K562 (cell line): ENCODE measurements around the gene SNX10. TPM values are rescaled to one million over a fixed set of nuclear protein-coding genes. Genes with fewer than 3 reads are reported as not detected.

ENCODE experiments used
- CBFA2T2 ChIP-seq: fragments of 450-650 bp; conservative IDR thresholded peaks from 2 replicates; pipeline ENCODE4 v1.6.1; 2017; ENCODE audit warnings: mild to moderate bottlenecking
- CBFA2T3 ChIP-seq: fragments of 450-650 bp; IDR thresholded peaks from 2 replicates; pipeline ENCODE4 v1.6.1; 2017
- CTBP1 ChIP-seq: fragments of 450-650 bp; IDR thresholded peaks from 2 replicates; pipeline ENCODE4 v1.6.1; 2016; ENCODE audit warnings: borderline replicate concordance
- CTCFL ChIP-seq: IDR thresholded peaks from 2 replicates; pipeline ENCODE4 v1.6.1; 2011; ENCODE audit warnings: borderline replicate concordance, low read depth, mild to moderate bottlenecking, moderate library complexity, low read length; ENCODE audit not compliant: insufficient read depth, poor library complexity, severe bottlenecking
- EZH2 ChIP-seq: IDR thresholded peaks from 2 replicates; pipeline ENCODE4 v1.6.1; 2012; ENCODE audit warnings: low read depth, mild to moderate bottlenecking, inconsistent platforms, low read length, borderline replicate concordance
- KDM1A ChIP-seq, 2 experiments: fragments of 450-650 bp; IDR thresholded peaks; 2 replicates each; pipeline ENCODE4 v1.6.1; 2016; ENCODE audit warnings: mild to moderate bottlenecking in 2 of 2
- KDM5B ChIP-seq: fragments of 200-600 bp; sonication (generic); IDR thresholded peaks from 2 replicates; pipeline ENCODE4 v1.6.1; 2012; ENCODE audit warnings: low read depth, mild to moderate bottlenecking, moderate library complexity, low read length, control low read depth, inconsistent platforms; ENCODE audit not compliant: insufficient replicate concordance
- MEIS2 ChIP-seq: fragments of 450-650 bp; IDR thresholded peaks from 2 replicates; pipeline ENCODE4 v1.6.1; 2014; ENCODE audit warnings: mild to moderate bottlenecking; ENCODE audit not compliant: partially characterized antibody
- MTA2 ChIP-seq: fragments of 450-650 bp; IDR thresholded peaks from 2 replicates; pipeline ENCODE4 v1.6.1; 2016; ENCODE audit warnings: low read depth
- NBN ChIP-seq: fragments of 450-650 bp; IDR thresholded peaks from 2 replicates; pipeline ENCODE4 v1.6.1; 2016; ENCODE audit warnings: low read depth, mild to moderate bottlenecking
- RCOR1 ChIP-seq, 2 experiments: IDR thresholded peaks; 2 replicates each; pipeline ENCODE4 v1.6.1; 2012; ENCODE audit warnings: low read depth in 2 of 2, low read length in 2 of 2, borderline replicate concordance in 1 of 2, improper control_type of control experiment in 1 of 2
- SMC3 ChIP-seq: conservative IDR thresholded peaks from 2 replicates; pipeline ENCODE4 v1.6.1; 2011; ENCODE audit warnings: low read depth, low read length, improper control_type of control experiment; ENCODE audit not compliant: insufficient read depth
- STAT6 ChIP-seq: sonication (generic); formaldehyde crosslinking; IDR thresholded peaks from 2 replicates; pipeline ENCODE4 v1.8.1; 2023; ENCODE audit warnings: mild to moderate bottlenecking, missing genetic modification reagents
- TAL1 ChIP-seq: fragments of 450-650 bp; IDR thresholded peaks from 2 replicates; pipeline ENCODE4 v1.6.1; 2016; ENCODE audit warnings: mild to moderate bottlenecking
- ZNF12 ChIP-seq: sonication (generic); formaldehyde crosslinking; IDR thresholded peaks from 2 replicates; pipeline ENCODE4 v1.4.0; 2020; ENCODE audit warnings: mild to moderate bottlenecking, missing genetic modification reagents
- ZNF324 ChIP-seq: fragments of 250-450 bp; sonication (Bioruptor Pico); IDR thresholded peaks from 2 replicates; pipeline ENCODE4 v1.4.0; 2020; ENCODE audit warnings: mild to moderate bottlenecking
- polyA plus RNA-seq, 8 experiments: library from polyadenylated mRNA; depleted of rRNA in 4 of 8; stranded (reverse) in 5 of 8; unstranded in 3 of 8; fragments of >200 nt; fragmentation: Nextera tagmentation in 2 of 8; fragmentation: Illumina TruSeq in 1 of 8; extraction: Ambion mirVana in 2 of 8; extraction: Trizol in 1 of 8; gene quantifications; 2 replicates each; pipeline versions ENCODE4 v1.2.1 to v1.2.3, GENCODE V29; 2011 to 2014; ENCODE audit warnings: inconsistent platforms in 1 of 8, missing spikeins in 1 of 8
- total RNA-seq, 7 experiments: library from RNA; depleted of rRNA in 6 of 7; stranded (reverse); fragments of >200 nt in 6 of 7; fragmentation: Illumina TruSeq in 2 of 7; extraction: Trizol in 2 of 7; gene quantifications; 2 replicates each; pipeline versions ENCODE4 v1.2.1 to v1.2.3, GENCODE V29; 2011 to 2021; ENCODE audit warnings: low replicate concordance in 1 of 7
- TF ChIP-seq, protein P1 (sequence below): fragments of 450-650 bp; IDR thresholded peaks from 2 replicates; pipeline ENCODE4 v1.6.1; 2016; ENCODE audit warnings: low read depth, mild to moderate bottlenecking, moderate library complexity

SNX10 gene
- total and polyA plus RNA-seq, 9 of the 15 experiments (the other 6 are each of a cell fraction or from before 2014, with no cell fraction given), result 6.9 to 16.5 (median 11.5) TPM

DNA sequence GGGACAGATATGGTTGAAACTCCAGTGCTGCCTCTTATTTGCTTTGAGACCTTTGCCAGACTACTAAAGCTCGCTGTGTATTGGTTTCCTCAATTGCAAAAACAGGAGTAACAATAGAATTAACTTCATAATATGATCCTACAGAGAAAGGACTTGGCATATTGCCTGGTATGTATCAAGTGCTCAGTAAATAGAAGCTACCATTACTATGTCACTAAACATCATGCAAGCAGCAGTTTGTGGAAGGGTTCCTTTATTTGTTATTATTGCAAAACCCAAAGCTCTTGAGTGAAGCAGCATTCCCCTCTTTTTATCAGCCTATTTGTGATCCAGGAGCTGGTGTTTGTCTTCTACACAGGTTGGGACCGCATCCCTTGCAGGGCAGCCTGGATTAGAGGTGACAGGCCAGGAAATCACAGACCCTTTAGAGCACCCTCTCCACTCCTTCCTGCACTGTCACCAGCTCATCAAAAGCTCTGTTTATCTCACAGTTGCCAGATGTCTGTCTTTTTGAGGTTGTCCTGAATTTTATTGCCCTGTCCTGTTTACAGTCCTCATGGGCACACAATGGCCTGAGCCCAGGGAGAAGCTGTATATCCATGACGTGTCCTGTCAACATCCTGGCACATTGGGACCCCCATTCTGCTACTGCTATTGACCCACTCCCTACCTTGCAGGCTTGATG lies 121.5 kb downstream of the SNX10 start (continued):
- TF ChIP-seq STAT6 (CRISPR knock-in tag) (no peak), ZNF324 (CRISPR knock-in tag) (no peak), MEIS2 (peak; percentile 81), EZH2 (no peak), ZNF12 (CRISPR knock-in tag) (no peak), SMC3 (no peak), CBFA2T3 (peak; percentile 69), CTCFL (no peak), TAL1 (peak; percentile 42; the same call in 1 of the 2 replicates), RCOR1 (IDR thresholded peaks at IDR 0.05; ENCODE audit: borderline replicate concordance in 1 of 2, low read depth in 2 of 2, low read length in 2 of 2) (peak in 1 of 2 experiments; percentile 77; a peak in 1 of 4 replicates), KDM5B (no peak), CTBP1 (peak; percentile 34; the same call in 1 of the 2 replicates), CBFA2T2 (peak; percentile 44), MTA2 (0 out of 2 replicates have a peak, but pooled peaks have one; percentile 17), NBN (no peak), KDM1A (IDR thresholded peaks at IDR 0.05) (peak; percentile 37 to 55; a peak in 2 of 4 replicates)
- TF ChIP-seq, protein P1, sequence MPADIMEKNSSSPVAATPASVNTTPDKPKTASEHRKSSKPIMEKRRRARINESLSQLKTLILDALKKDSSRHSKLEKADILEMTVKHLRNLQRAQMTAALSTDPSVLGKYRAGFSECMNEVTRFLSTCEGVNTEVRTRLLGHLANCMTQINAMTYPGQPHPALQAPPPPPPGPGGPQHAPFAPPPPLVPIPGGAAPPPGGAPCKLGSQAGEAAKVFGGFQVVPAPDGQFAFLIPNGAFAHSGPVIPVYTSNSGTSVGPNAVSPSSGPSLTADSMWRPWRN, result no peak
